K562 (cell line): ENCODE measurements around the gene MAL. TPM values are rescaled to one million over a fixed set of nuclear protein-coding genes. Genes with fewer than 3 reads are reported as not detected.

Experiments
- ATAC-seq: fragments of 200-7000 bp; cut with Tn5 transposase; 3 replicates; pipeline ENCODE4 v1.9.1; 2020; ENCODE audit warnings: moderate library complexity
- BruUV-seq: library from RNA; stranded (reverse); fragments of 400-500 nt; replicated peaks from 2 replicates; lab custom pipeline; 2021; lab: Mats Ljungman, UMichigan
- CTCF ChIA-PET: fragments of 300-600 bp; formaldehyde crosslinking; extraction: SDS; loops from one replicate; lab custom pipeline; 2021; ENCODE audit warnings: low intra/inter-chr PET ratio; lab: Yijun Ruan, JAX
- POLR2A ChIA-PET: fragments of 300-600, 350-650 bp; sonication (Branson Sonifier 250); formaldehyde crosslinking; extraction: SDS; loops from one replicate; lab custom pipeline; 2021; ENCODE audit warnings: antibody characterized with exemption, inconsistent platforms; lab: Yijun Ruan, JAX
- DNase-seq, 4 experiments: peaks; one replicate each; pipeline versions ENCODE4 v3.0.0 to v3.0.0-alpha.2; 2011 to 2018; ENCODE audit warnings: low spot score in 3 of 4, mixed read lengths in 3 of 4; ENCODE audit errors: extremely low read depth in 1 of 4
- FAIRE-seq: peaks from 2 replicates; lab custom pipeline; 2011; peaks lifted over from hg19 to GRCh38; lab: Jason Lieb, UNC
- H2AFZ ChIP-seq: 2 replicates; pipeline ENCODE4 v1.6.0; 2011; ENCODE audit warnings: low read depth, low read length, control low read depth, inconsistent platforms
- H3K27ac ChIP-seq: fragments of 200-600 bp; 3 replicates; pipeline ENCODE4 v1.8.0; 2011; ENCODE audit warnings: low read depth, mild to moderate bottlenecking, control low read depth, inconsistent platforms, low read length, moderate library complexity, mixed read lengths; ENCODE audit errors: extremely low read depth
- H3K27me3 ChIP-seq, 2 experiments: fragments of 300-600 bp in 1 of 2; 2 replicates in 1 of 2; 3 replicates in 1 of 2; pipeline versions ENCODE4 v1.6.0 to v1.8.0; 2011; ENCODE audit warnings: inconsistent platforms in 2 of 2, low read length in 2 of 2, mild to moderate bottlenecking in 1 of 2, mixed read lengths in 1 of 2, moderate library complexity in 1 of 2; ENCODE audit not compliant: control insufficient read depth in 2 of 2, insufficient read depth in 2 of 2
- H3K36me3 ChIP-seq: fragments of 300-600 bp; 3 replicates; pipeline ENCODE4 v1.8.0; 2011; ENCODE audit warnings: mild to moderate bottlenecking, low read length, inconsistent platforms; ENCODE audit not compliant: control insufficient read depth, insufficient read depth
- H3K4me1 ChIP-seq, 2 experiments: fragments of 200-600 bp in 1 of 2; replicated peaks in 1 of 2; 2 replicates in 1 of 2; 3 replicates in 1 of 2; pipeline versions ENCODE4 v1.5.1 to v1.8.0; 2011; ENCODE audit warnings: inconsistent platforms in 2 of 2, low read length in 2 of 2, mild to moderate bottlenecking in 1 of 2, mixed read lengths in 1 of 2, moderate library complexity in 1 of 2; ENCODE audit not compliant: control insufficient read depth in 2 of 2, insufficient read depth in 2 of 2
- H3K4me2 ChIP-seq: 2 replicates; pipeline ENCODE4 v1.6.1; 2011; ENCODE audit warnings: low read length, control low read depth, inconsistent platforms, mixed read lengths; ENCODE audit not compliant: insufficient read depth
- H3K4me3 ChIP-seq: fragments of 200-600 bp; sonication (generic), shearing (Covaris generic); 2 replicates; pipeline ENCODE4 v1.5.1; 2016; ENCODE audit warnings: control low read depth, inconsistent platforms
- H3K79me2 ChIP-seq: fragments of 200-600 bp; 3 replicates; pipeline ENCODE4 v1.8.0; 2011; ENCODE audit warnings: low read length, inconsistent platforms; ENCODE audit not compliant: control insufficient read depth, insufficient read depth
- H3K9ac ChIP-seq, 2 experiments: 2 replicates each; pipeline versions ENCODE4 v1.6.0 to v1.6.1; 2011; ENCODE audit warnings: low read depth in 2 of 2, low read length in 2 of 2, control low read depth in 1 of 2, inconsistent platforms in 1 of 2, mild to moderate bottlenecking in 1 of 2, mixed read lengths in 1 of 2; ENCODE audit not compliant: insufficient read depth in 1 of 2
- H3K9me1 ChIP-seq: one replicate; pipeline ENCODE4 v1.6.0; 2011; ENCODE audit warnings: inconsistent platforms, mild to moderate bottlenecking, low read length, moderate library complexity; ENCODE audit not compliant: control insufficient read depth, insufficient read depth
- H3K9me3 ChIP-seq: replicated peaks from 2 replicates; pipeline ENCODE4 v1.5.1; 2011; ENCODE audit warnings: low read depth, low read length, inconsistent platforms; ENCODE audit not compliant: control insufficient read depth, insufficient read depth
- H4K20me1 ChIP-seq: replicated peaks from 2 replicates; pipeline ENCODE4 v1.6.1; 2011; ENCODE audit warnings: low read length, inconsistent platforms, mixed read lengths; ENCODE audit not compliant: control insufficient read depth, insufficient read depth
- CBFA2T3 ChIP-seq: fragments of 450-650 bp; IDR thresholded peaks from 2 replicates; pipeline ENCODE4 v1.6.1; 2017
- GABPA ChIP-seq: fragments of 200-800 bp; sonication (Bioruptor generic); conservative IDR thresholded peaks from 2 replicates; pipeline ENCODE4 v1.6.1; 2016; ENCODE audit warnings: low read depth, missing genetic modification characterization, missing compliant biosample characterization
- HNRNPUL1 ChIP-seq: fragments of 200-400 bp; formaldehyde crosslinking; IDR thresholded peaks from 2 replicates; pipeline ENCODE4 v1.6.1; 2017; ENCODE audit warnings: low read length
- NRF1 ChIP-seq, 2 experiments: fragments of 450-650 bp; IDR thresholded peaks in 1 of 2; conservative IDR thresholded peaks in 1 of 2; 2 replicates each; pipeline ENCODE4 v1.6.1; 2014; ENCODE audit warnings: mild to moderate bottlenecking in 2 of 2
- PHB ChIP-seq: fragments of 250-450 bp; sonication (Bioruptor Pico); IDR thresholded peaks from 2 replicates; pipeline ENCODE4 v1.5.0; 2021
- PHTF2 ChIP-seq: fragments of 250-450 bp; sonication (Bioruptor Pico); IDR thresholded peaks from 2 replicates; pipeline ENCODE4 v1.5.0; 2021; ENCODE audit warnings: mild to moderate bottlenecking
- TEAD1 ChIP-seq, 2 experiments: fragments of 450-650 bp in 1 of 2; sonication (generic) in 1 of 2; formaldehyde crosslinking; IDR thresholded peaks; 2 replicates each; pipeline versions ENCODE4 v1.4.0 to v1.8.0; 2020 to 2022; ENCODE audit warnings: mild to moderate bottlenecking in 2 of 2, missing genetic modification reagents in 1 of 2
- WHSC1 ChIP-seq: IDR thresholded peaks from one replicate; pipeline ENCODE4 v1.6.1; 2012; ENCODE audit warnings: low read length, control low read depth, inconsistent platforms
- ZFX ChIP-seq: sonication (generic); formaldehyde crosslinking; IDR thresholded peaks from 2 replicates; pipeline ENCODE4 v1.8.0; 2022; ENCODE audit warnings: mild to moderate bottlenecking, missing genetic modification reagents, moderate library complexity
- ZNF140 ChIP-seq: fragments of 250-450 bp; sonication (Bioruptor Pico); IDR thresholded peaks from 2 replicates; pipeline ENCODE4 v1.8.0; 2021; ENCODE audit warnings: moderate library complexity, mild to moderate bottlenecking, inconsistent platforms
- ZNF175 ChIP-seq: fragments of 200-800 bp; sonication (Bioruptor generic); IDR thresholded peaks from 2 replicates; pipeline ENCODE4 v1.6.1; 2016; ENCODE audit warnings: low read depth, mild to moderate bottlenecking, missing genetic modification characterization, missing compliant biosample characterization
- ZNF217 ChIP-seq: sonication (generic); formaldehyde crosslinking; IDR thresholded peaks from 2 replicates; pipeline ENCODE4 v1.8.0; 2022; ENCODE audit warnings: mild to moderate bottlenecking, missing genetic modification reagents
- ZNF324 ChIP-seq: fragments of 250-450 bp; sonication (Bioruptor Pico); IDR thresholded peaks from 2 replicates; pipeline ENCODE4 v1.4.0; 2020; ENCODE audit warnings: mild to moderate bottlenecking
- ZNF830 ChIP-seq: fragments of 250-450 bp; sonication (Bioruptor Pico); IDR thresholded peaks from 2 replicates; pipeline ENCODE4 v1.5.0; 2021; ENCODE audit warnings: mild to moderate bottlenecking
- WGBS: fragments of 100-300 bp; shearing (Covaris generic); methylation state at CpG from one replicate; pipeline ENCODE4 v1.1.6; 2016; ENCODE audit warnings: low coverage, mixed read lengths; ENCODE audit not compliant: insufficient coverage; ENCODE audit errors: missing lambda C conversion rate; 5-methylcytosine and 5-hydroxymethylcytosine counted together
- in situ Hi-C: fragments of 300-500 bp; cut with MboI; formaldehyde crosslinking; loops from 4 replicates; pipeline ENCODE4 v1.15.0; 2018; ENCODE audit warnings: inconsistent platforms, mixed read lengths
- intact Hi-C: fragments of 100-400 bp; cut with micrococcal nuclease; formaldehyde crosslinking; loops from 2 replicates; pipeline ENCODE4 v1.14.2; 2022
- polyA plus RNA-seq, 8 experiments: library from polyadenylated mRNA; depleted of rRNA in 4 of 8; stranded (reverse) in 5 of 8; unstranded in 3 of 8; fragments of >200 nt; fragmentation: Nextera tagmentation in 2 of 8; fragmentation: Illumina TruSeq in 1 of 8; extraction: Ambion mirVana in 2 of 8; extraction: Trizol in 1 of 8; gene quantifications; 2 replicates each; pipeline versions ENCODE4 v1.2.1 to v1.2.3, GENCODE V29; 2011 to 2014; ENCODE audit warnings: inconsistent platforms in 1 of 8, missing spikeins in 1 of 8
- total RNA-seq, 7 experiments: library from RNA; depleted of rRNA in 6 of 7; stranded (reverse); fragments of >200 nt in 6 of 7; fragmentation: Illumina TruSeq in 2 of 7; extraction: Trizol in 2 of 7; gene quantifications; 2 replicates each; pipeline versions ENCODE4 v1.2.1 to v1.2.3, GENCODE V29; 2011 to 2021; ENCODE audit warnings: low replicate concordance in 1 of 7
- TF ChIP-seq, protein P1 (sequence below): IDR thresholded peaks from 3 replicates; pipeline ENCODE4 v1.6.1; 2011; ENCODE audit warnings: borderline replicate concordance, mild to moderate bottlenecking; ENCODE audit not compliant: insufficient read length, insufficient read depth
- TF ChIP-seq, protein P2 (sequence below): sonication (generic); formaldehyde crosslinking; IDR thresholded peaks from 2 replicates; pipeline ENCODE4 v1.8.0; 2022; ENCODE audit warnings: missing genetic modification reagents, mild to moderate bottlenecking, borderline replicate concordance

MAL gene
- total and polyA plus RNA-seq, 9 of the 15 experiments (the other 6 are each of a cell fraction or from before 2014, with no cell fraction given) = not detected

DNA sequence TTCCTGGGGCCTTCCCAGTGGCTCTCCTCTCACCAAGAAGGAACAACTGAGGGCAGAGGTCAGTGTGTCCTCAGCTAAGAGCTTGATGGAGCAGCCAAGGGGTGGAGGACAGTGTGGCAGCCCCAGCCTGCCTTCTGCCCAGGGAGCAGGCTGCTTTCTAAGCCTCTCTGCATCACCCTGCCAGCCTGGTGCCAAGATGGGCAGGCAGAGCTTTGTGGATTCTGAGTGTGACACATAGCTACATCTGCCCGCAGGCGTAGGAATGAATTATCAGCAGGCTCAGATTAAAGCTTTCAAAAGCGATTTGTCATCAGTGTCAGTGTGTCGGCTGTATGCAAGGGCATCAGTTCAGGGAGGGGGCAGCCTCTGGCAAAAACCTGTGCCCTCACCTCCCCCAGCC lies 8.7 kb downstream of the MAL start:
- H4K20me1 ChIP-seq = 0 out of 2 replicates have a peak, but pooled peaks cover 6% of the 10 kb centered on the region
- in situ Hi-C loops = no loop called here
- TF ChIP-seq, protein P1, sequence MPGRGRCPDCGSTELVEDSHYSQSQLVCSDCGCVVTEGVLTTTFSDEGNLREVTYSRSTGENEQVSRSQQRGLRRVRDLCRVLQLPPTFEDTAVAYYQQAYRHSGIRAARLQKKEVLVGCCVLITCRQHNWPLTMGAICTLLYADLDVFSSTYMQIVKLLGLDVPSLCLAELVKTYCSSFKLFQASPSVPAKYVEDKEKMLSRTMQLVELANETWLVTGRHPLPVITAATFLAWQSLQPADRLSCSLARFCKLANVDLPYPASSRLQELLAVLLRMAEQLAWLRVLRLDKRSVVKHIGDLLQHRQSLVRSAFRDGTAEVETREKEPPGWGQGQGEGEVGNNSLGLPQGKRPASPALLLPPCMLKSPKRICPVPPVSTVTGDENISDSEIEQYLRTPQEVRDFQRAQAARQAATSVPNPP = no peak
- TF ChIP-seq NRF1 (conservative IDR thresholded peaks at IDR 0.05 in 1 of 2, IDR thresholded peaks at IDR 0.05 in 1 of 2) (no peak), ZNF830 (CRISPR knock-in tag) (no peak), ZNF140 (CRISPR knock-in tag) (no peak), ZNF217 (CRISPR knock-in tag) (no peak), TEAD1 (CRISPR knock-in tag; IDR thresholded peaks at IDR 0.05) (no peak), PHTF2 (CRISPR knock-in tag) (no peak), CBFA2T3 (no peak), WHSC1 (no peak), ZNF324 (no peak), ZNF175 (CRISPR knock-in tag) (no peak), HNRNPUL1 (no peak), PHB (no peak), ZFX (CRISPR knock-in tag) (no peak), GABPA (tag) (no peak)
- TF ChIP-seq, protein P2, sequence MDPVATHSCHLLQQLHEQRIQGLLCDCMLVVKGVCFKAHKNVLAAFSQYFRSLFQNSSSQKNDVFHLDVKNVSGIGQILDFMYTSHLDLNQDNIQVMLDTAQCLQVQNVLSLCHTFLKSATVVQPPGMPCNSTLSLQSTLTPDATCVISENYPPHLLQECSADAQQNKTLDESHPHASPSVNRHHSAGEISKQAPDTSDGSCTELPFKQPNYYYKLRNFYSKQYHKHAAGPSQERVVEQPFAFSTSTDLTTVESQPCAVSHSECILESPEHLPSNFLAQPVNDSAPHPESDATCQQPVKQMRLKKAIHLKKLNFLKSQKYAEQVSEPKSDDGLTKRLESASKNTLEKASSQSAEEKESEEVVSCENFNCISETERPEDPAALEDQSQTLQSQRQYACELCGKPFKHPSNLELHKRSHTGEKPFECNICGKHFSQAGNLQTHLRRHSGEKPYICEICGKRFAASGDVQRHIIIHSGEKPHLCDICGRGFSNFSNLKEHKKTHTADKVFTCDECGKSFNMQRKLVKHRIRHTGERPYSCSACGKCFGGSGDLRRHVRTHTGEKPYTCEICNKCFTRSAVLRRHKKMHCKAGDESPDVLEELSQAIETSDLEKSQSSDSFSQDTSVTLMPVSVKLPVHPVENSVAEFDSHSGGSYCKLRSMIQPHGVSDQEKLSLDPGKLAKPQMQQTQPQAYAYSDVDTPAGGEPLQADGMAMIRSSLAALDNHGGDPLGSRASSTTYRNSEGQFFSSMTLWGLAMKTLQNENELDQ (CRISPR knock-in tag) = no peak
- H3K4me1 ChIP-seq = no peaks in the 10 kb centered on the region
- intact Hi-C loops = no loop called here
- no peak overlapping the region for H3K9ac ChIP-seq
- 0% methylated on average over 4 of the region's 4 CpGs for WGBS
- no peak overlapping the region for H3K4me2 ChIP-seq
- ChIA-PET CTCF (no interaction called here), POLR2A (no interaction called here)
- FAIRE-seq (no peak), ATAC-seq (no peak), DNase-seq (no peak)
- H3K9me1 ChIP-seq = no peaks in the 10 kb centered on the region
- H3K27me3 ChIP-seq = peaks cover 2 to 41% of the 10 kb centered on the region in 2 experiments; a peak in 2 of 5 replicates
- BruUV-seq = no TSS peak
- no peak overlapping the region for H3K27ac ChIP-seq
- no peaks in the 10 kb centered on the region for H3K36me3 ChIP-seq
- no peak overlapping the region for H3K4me3 ChIP-seq
- no peak overlapping the region for H2AFZ ChIP-seq
- no peaks in the 10 kb centered on the region for H3K79me2 ChIP-seq
- H3K9me3 ChIP-seq = no peaks in the 10 kb centered on the region
